Smooth muscle cell (in vitro differentiated cells): Measurements from ENCODE around the gene POU6F2. TPM values are rescaled to one million over a fixed set of nuclear protein-coding genes. Genes with fewer than 3 reads are reported as not detected.
A peak's percentile ranks its signal among the peaks of the same experiment; 100 is the strongest.

ENCODE experiments used
- DNase-seq: peaks from one replicate; lab custom pipeline; 2025; ENCODE audit not compliant: unreplicated experiment; lab: John Stamatoyannopoulos, UW
- H2AFZ ChIP-seq: fragments of 200-600 bp; sonication (generic); 2 replicates; pipeline ENCODE4 v1.6.0; 2016; ENCODE audit warnings: antibody characterized with exemption, low read depth, mild to moderate bottlenecking
- H3F3A ChIP-seq: fragments of 200-600 bp; sonication (generic); 2 replicates; pipeline ENCODE4 v1.6.0; 2017; ENCODE audit warnings: antibody characterized with exemption, low read depth
- H3K27ac ChIP-seq: fragments of 200-600 bp; sonication (generic); 2 replicates; pipeline ENCODE4 v1.5.1; 2016; ENCODE audit warnings: low read depth, mild to moderate bottlenecking
- H3K27me3 ChIP-seq: fragments of 200-600 bp; sonication (generic); 2 replicates; pipeline ENCODE4 v1.6.1; 2016; ENCODE audit warnings: low read depth, mild to moderate bottlenecking
- H3K36me3 ChIP-seq: fragments of 200-600 bp; sonication (generic); 2 replicates; pipeline ENCODE4 v1.5.1; 2016; ENCODE audit warnings: low read depth
- H3K4me1 ChIP-seq: fragments of 200-600 bp; sonication (generic); 2 replicates; pipeline ENCODE4 v1.5.1; 2016; ENCODE audit warnings: low read depth
- H3K4me2 ChIP-seq: fragments of 200-600 bp; sonication (generic); 2 replicates; pipeline ENCODE4 v1.6.0; 2016; ENCODE audit warnings: mild to moderate bottlenecking
- H3K4me3 ChIP-seq: fragments of 200-600 bp; sonication (generic); 2 replicates; pipeline ENCODE4 v1.5.1; 2016; ENCODE audit warnings: mild to moderate bottlenecking
- H3K79me2 ChIP-seq: fragments of 200-600 bp; sonication (generic); 2 replicates; pipeline ENCODE4 v1.6.0; 2016; ENCODE audit warnings: low read depth, mild to moderate bottlenecking
- H3K9ac ChIP-seq: fragments of 200-600 bp; sonication (generic); 2 replicates; pipeline ENCODE4 v1.6.0; 2016; ENCODE audit warnings: low read depth
- H3K9me3 ChIP-seq: fragments of 200-600 bp; sonication (generic); replicated peaks from 2 replicates; pipeline ENCODE4 v1.5.1; 2016; ENCODE audit warnings: low read depth
- H4K20me1 ChIP-seq: fragments of 200-600 bp; sonication (generic); 2 replicates; pipeline ENCODE4 v1.6.0; 2016; ENCODE audit warnings: low read depth
- CTCF ChIP-seq: fragments of 200-600 bp; sonication (generic); IDR thresholded peaks from 2 replicates; pipeline ENCODE4 v1.5.1; 2017; ENCODE audit warnings: borderline replicate concordance, mild to moderate bottlenecking, antibody characterized with exemption; ENCODE audit not compliant: insufficient read depth, poor library complexity, severe bottlenecking
- WGBS: methylation state at CpG from one replicate; pipeline ENCODE4 v1.1.7; 2016; ENCODE audit warnings: low lambda C conversion rate; 5-methylcytosine and 5-hydroxymethylcytosine counted together
- polyA plus RNA-seq: library from polyadenylated mRNA; unstranded; fragments of >200 nt; fragmentation: Nextera tagmentation; extraction: Ambion mirVana; gene quantifications from 2 replicates; pipeline ENCODE4 v1.2.1, GENCODE V29; 2016
- total RNA-seq: library from RNA; depleted of rRNA; stranded (reverse); fragments of >200 nt; gene quantifications from 2 replicates; pipeline ENCODE4 v1.2.3, GENCODE V29; 2014

The POU6F2 gene
- total and polyA plus RNA-seq, 2 experiments from 2014 or later = 1.2 TPM

GRCh38 chr7:39332142-39332541 lies 354.4 kb downstream of the POU6F2 start:
- H3K79me2 ChIP-seq = no peaks in the 10 kb centered on the region
- H2AFZ ChIP-seq = no peak overlapping the region
- no peak overlapping the region for H3K4me3 ChIP-seq
- no peak for DNase-seq
- H3K27me3 ChIP-seq = no peaks in the 10 kb centered on the region
- H3K36me3 ChIP-seq = no peaks in the 10 kb centered on the region
- no peaks in the 10 kb centered on the region for H3K4me1 ChIP-seq
- H3K9ac ChIP-seq = no peak overlapping the region
- no peak overlapping the region for H3K4me2 ChIP-seq
- H3F3A ChIP-seq = no peaks in the 10 kb centered on the region
- no peaks in the 10 kb centered on the region for H3K9me3 ChIP-seq
- H4K20me1 ChIP-seq = no peaks in the 10 kb centered on the region
- no peak overlapping the region for H3K27ac ChIP-seq
- no peak for TF ChIP-seq CTCF
- WGBS = 90% methylated on average over 2 of the region's 2 CpGs

GRCh38 chr7:39333701-39334100 lies 356.0 kb downstream of the POU6F2 start:
- WGBS = 65% methylated on average over 1 of the region's 1 CpG
- no peak for DNase-seq
- no peaks in the 10 kb centered on the region for H3K27me3 ChIP-seq
- no peaks in the 10 kb centered on the region for H3K36me3 ChIP-seq
- no peak overlapping the region for H3K27ac ChIP-seq
- no peak overlapping the region for H2AFZ ChIP-seq
- no peaks in the 10 kb centered on the region for H3K4me1 ChIP-seq
- H3K4me2 ChIP-seq = no peak overlapping the region
- no peak overlapping the region for H3K9ac ChIP-seq
- H3F3A ChIP-seq = no peaks in the 10 kb centered on the region
- H4K20me1 ChIP-seq = no peaks in the 10 kb centered on the region
- no peaks in the 10 kb centered on the region for H3K9me3 ChIP-seq
- TF ChIP-seq CTCF = no peak
- H3K79me2 ChIP-seq = no peaks in the 10 kb centered on the region
- no peak overlapping the region for H3K4me3 ChIP-seq

GRCh38 chr7:39336442-39336841 lies 358.7 kb downstream of the POU6F2 start:
- Histone ChIP-seq H4K20me1 (no peaks in the 10 kb centered on the region), H3K79me2 (no peaks in the 10 kb centered on the region), H3K4me1 (no peaks in the 10 kb centered on the region), H3K36me3 (no peaks in the 10 kb centered on the region), H3K9ac (no peak overlapping the region), H3F3A (no peaks in the 10 kb centered on the region), H2AFZ (no peak overlapping the region), H3K4me2 (no peak overlapping the region), H3K27ac (peak overlapping the region; percentile 40), H3K27me3 (no peaks in the 10 kb centered on the region), H3K4me3 (no peak overlapping the region), H3K9me3 (no peaks in the 10 kb centered on the region)
- TF ChIP-seq CTCF = no peak
- WGBS = 21% methylated on average over 2 of the region's 2 CpGs
- no peak for DNase-seq

GRCh38 chr7:39338716-39339115 lies 361.0 kb downstream of the POU6F2 start:
- 92% methylated on average over 2 of the region's 2 CpGs for whole genome bisulfite sequencing
- DNase-seq = no peak
- no peak for TF ChIP-seq CTCF

More at GRCh38 chr7:39338716-39339115, 361.0 kb downstream of the POU6F2 start:
- H3K4me3 ChIP-seq = no peak overlapping the region
- no peaks in the 10 kb centered on the region for H3K4me1 ChIP-seq
- H3K27me3 ChIP-seq = no peaks in the 10 kb centered on the region
- H3K9ac ChIP-seq = no peak overlapping the region
- H3K9me3 ChIP-seq = no peaks in the 10 kb centered on the region
- no peaks in the 10 kb centered on the region for H4K20me1 ChIP-seq
- no peak overlapping the region for H3K27ac ChIP-seq
- H3F3A ChIP-seq = no peaks in the 10 kb centered on the region
- no peaks in the 10 kb centered on the region for H3K36me3 ChIP-seq
- H3K79me2 ChIP-seq = no peaks in the 10 kb centered on the region
- H2AFZ ChIP-seq = no peak overlapping the region
- no peak overlapping the region for H3K4me2 ChIP-seq
